CD14-positive monocyte (primary cell): ENCODE measurements around the gene MED26. TPM values are rescaled to one million over a fixed set of nuclear protein-coding genes. Genes with fewer than 3 reads are reported as not detected.

ENCODE experiments used
- DNase-seq, 3 donors: peaks; one replicate each; pipeline ENCODE4 v3.0.0-alpha.2; 2011 to 2022
- H2AFZ ChIP-seq: 2 replicates; pipeline ENCODE4 v1.6.0; 2012; ENCODE audit warnings: mild to moderate bottlenecking, low read depth, low read length, inconsistent platforms; ENCODE audit not compliant: insufficient read depth, poor library complexity, severe bottlenecking
- H3K27ac ChIP-seq, 2 donors: 1 replicate in 1 of 2; 2 replicates in 1 of 2; pipeline ENCODE4 v1.5.1; 2012 to 2013; ENCODE audit warnings: low read length in 2 of 2, control low read depth in 1 of 2, inconsistent platforms in 1 of 2, low read depth in 1 of 2, mild to moderate bottlenecking in 1 of 2
- H3K27me3 ChIP-seq, 2 donors: one replicate each; pipeline versions ENCODE4 v1.6.0 to v1.6.1; 2011 to 2013; ENCODE audit warnings: low read length in 2 of 2; ENCODE audit not compliant: control insufficient read depth in 2 of 2, insufficient read depth in 2 of 2
- H3K36me3 ChIP-seq, 2 donors: replicated peaks in 1 of 2; 1 replicate in 1 of 2; 2 replicates in 1 of 2; pipeline versions ENCODE4 v1.5.1 to v1.6.1; 2012 to 2013; ENCODE audit warnings: low read length in 2 of 2, control low read depth in 1 of 2, inconsistent platforms in 1 of 2, mild to moderate bottlenecking in 1 of 2; ENCODE audit not compliant: insufficient read depth in 2 of 2, control insufficient read depth in 1 of 2
- H3K4me1 ChIP-seq, 2 donors: 1 replicate in 1 of 2; 2 replicates in 1 of 2; pipeline versions ENCODE4 v1.5.1 to v1.6.1; 2012 to 2013; ENCODE audit warnings: low read length in 2 of 2, control low read depth in 1 of 2, inconsistent platforms in 1 of 2, mild to moderate bottlenecking in 1 of 2, moderate library complexity in 1 of 2; ENCODE audit not compliant: insufficient read depth in 2 of 2, control insufficient read depth in 1 of 2
- H3K4me2 ChIP-seq: replicated peaks from 2 replicates; pipeline ENCODE3; 2012; ENCODE audit warnings: low read length, moderate library complexity, mild to moderate bottlenecking; ENCODE audit not compliant: poor library complexity, severe bottlenecking; ENCODE audit errors: extremely low read depth
- H3K4me3 ChIP-seq, 3 experiments: fragments of 200-600 bp in 1 of 3; sonication (generic) in 1 of 3; replicated peaks in 1 of 3; 1 replicate in 2 of 3; 2 replicates in 1 of 3; pipeline ENCODE4 v1.5.1; 2011 to 2013; ENCODE audit warnings: low read length in 3 of 3, mild to moderate bottlenecking in 3 of 3, control low read depth in 2 of 3, low read depth in 2 of 3, inconsistent platforms in 1 of 3, moderate library complexity in 1 of 3
- H3K79me2 ChIP-seq: 2 replicates; pipeline ENCODE4 v1.6.0; 2012; ENCODE audit warnings: mild to moderate bottlenecking, control low read depth, inconsistent platforms, low read length, moderate library complexity; ENCODE audit not compliant: insufficient read depth
- H3K9ac ChIP-seq: 2 replicates; pipeline ENCODE4 v1.6.0; 2017; ENCODE audit warnings: low read length, mild to moderate bottlenecking; ENCODE audit not compliant: insufficient read depth, poor library complexity, severe bottlenecking
- H3K9me3 ChIP-seq, 2 donors: replicated peaks in 1 of 2; 1 replicate in 1 of 2; 2 replicates in 1 of 2; pipeline versions ENCODE4 v1.5.1 to v1.6.1; 2012 to 2013; ENCODE audit warnings: low read length in 2 of 2, control low read depth in 1 of 2; ENCODE audit not compliant: control insufficient read depth in 1 of 2, insufficient read depth in 1 of 2
- H4K20me1 ChIP-seq: 2 replicates; pipeline ENCODE4 v1.6.0; 2012; ENCODE audit warnings: mild to moderate bottlenecking, low read length, control low read depth, moderate library complexity; ENCODE audit not compliant: insufficient read depth
- H3K27ac Mint-ChIP-seq, 7 donors: one replicate each; pipeline ENCODE4 v1.8.0; 2020; ENCODE audit warnings: mild to moderate bottlenecking in 7 of 7, mixed read lengths in 7 of 7, moderate library complexity in 6 of 7, inconsistent platforms in 2 of 7
- H3K27me3 Mint-ChIP-seq, 3 donors: one replicate each; pipeline ENCODE4 v1.8.0; 2021 to 2022; ENCODE audit warnings: low read depth in 3 of 3, mild to moderate bottlenecking in 3 of 3, mixed read lengths in 3 of 3, moderate library complexity in 3 of 3, inconsistent platforms in 1 of 3
- H3K36me3 Mint-ChIP-seq, 2 donors: one replicate each; pipeline ENCODE4 v1.8.0; 2020; ENCODE audit warnings: mixed read lengths in 2 of 2, inconsistent platforms in 1 of 2, mild to moderate bottlenecking in 1 of 2
- H3K4me1 Mint-ChIP-seq: one replicate; pipeline ENCODE4 v1.8.0; 2020; ENCODE audit warnings: mild to moderate bottlenecking, mixed read lengths
- H3K4me3 Mint-ChIP-seq, 2 donors: one replicate each; pipeline ENCODE4 v1.8.0; 2020; ENCODE audit warnings: mild to moderate bottlenecking in 2 of 2, mixed read lengths in 2 of 2, moderate library complexity in 1 of 2
- H3K9me3 Mint-ChIP-seq, 7 donors: one replicate each; pipeline ENCODE4 v1.8.0; 2020 to 2022; ENCODE audit warnings: mixed read lengths in 7 of 7, mild to moderate bottlenecking in 6 of 7, moderate library complexity in 6 of 7, inconsistent platforms in 2 of 7
- WGBS: methylation state at CpG from one replicate; pipeline ENCODE4 v1.1.5; 2013; ENCODE audit warnings: missing lambda C conversion rate; ENCODE audit not compliant: insufficient coverage; 5-methylcytosine and 5-hydroxymethylcytosine counted together
- intact Hi-C, 2 donors: fragments of 100-400 bp; cut with micrococcal nuclease; formaldehyde crosslinking; loops; one replicate each; pipeline versions ENCODE4 v1.15.0 to v1.15.1; 2023
- polyA plus RNA-seq, 3 donors: library from polyadenylated mRNA; depleted of rRNA in 1 of 3; unstranded in 2 of 3; stranded (reverse) in 1 of 3; fragments of 300-500 nt in 2 of 3; fragments of >200 nt in 1 of 3; fragmentation: Illumina TruSeq in 2 of 3; gene quantifications; 1 replicate in 2 of 3; 2 replicates in 1 of 3; pipeline ENCODE4 v1.2.3, GENCODE V29; 2012 to 2021
- TF ChIP-seq, protein P1 (sequence below): fragments of 200-600 bp; IDR thresholded peaks from one replicate; pipeline ENCODE4 v1.8.0; 2022; ENCODE audit warnings: antibody characterized with exemption, mild to moderate bottlenecking

The MED26 gene
- polyA plus RNA-seq, 3 donors = 1.1 to 7.1 (median 2.1) TPM

DNA sequence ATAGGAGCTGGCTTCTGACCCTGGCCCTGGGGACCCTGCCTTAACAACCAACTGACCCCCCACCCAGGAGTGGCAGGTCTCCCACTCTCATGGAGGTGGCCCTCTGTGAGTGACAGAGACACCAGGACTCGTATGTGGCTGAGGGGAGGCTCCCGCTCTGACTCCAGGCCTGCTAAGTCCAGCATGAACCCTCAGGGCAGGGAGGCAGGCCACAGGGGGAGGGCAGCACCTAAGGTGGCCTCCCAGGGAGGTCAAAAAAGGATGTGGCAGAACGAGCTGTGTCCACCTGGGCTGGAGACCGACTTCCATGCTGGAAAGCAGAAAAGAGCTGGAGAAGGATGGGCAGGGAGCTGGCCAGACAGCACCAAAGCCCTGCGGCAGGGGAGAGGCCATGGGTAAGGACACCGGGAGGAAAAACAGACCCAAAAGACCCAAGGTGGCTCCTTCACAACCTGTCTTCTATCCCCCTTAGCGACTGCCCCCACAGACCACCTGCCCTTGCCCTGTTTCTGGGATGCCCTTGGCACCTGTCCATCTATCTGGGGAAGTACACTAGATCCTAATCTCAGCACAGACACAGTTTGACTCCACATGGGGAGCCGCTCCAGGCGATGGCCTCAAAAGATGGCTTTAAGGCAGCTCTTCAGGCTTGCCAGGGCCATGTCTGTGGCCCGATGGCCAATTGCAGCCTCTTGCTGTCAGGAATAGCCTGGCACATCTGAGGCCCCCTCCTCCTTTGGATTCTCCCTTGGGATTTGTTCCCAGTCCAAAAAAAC, 45.3 kb downstream of the MED26 start:
- peak overlapping the region; percentile 12 to 100 for H3K27ac ChIP-seq
- intact Hi-C loops = loop anchor here in 1 of 2 donors (10.0 kb wide), 1 partner anchor 138 kb away; no protein-coding TSS in a partner anchor
- WGBS = 88% methylated on average over 8 of the region's 10 CpGs

DNA sequence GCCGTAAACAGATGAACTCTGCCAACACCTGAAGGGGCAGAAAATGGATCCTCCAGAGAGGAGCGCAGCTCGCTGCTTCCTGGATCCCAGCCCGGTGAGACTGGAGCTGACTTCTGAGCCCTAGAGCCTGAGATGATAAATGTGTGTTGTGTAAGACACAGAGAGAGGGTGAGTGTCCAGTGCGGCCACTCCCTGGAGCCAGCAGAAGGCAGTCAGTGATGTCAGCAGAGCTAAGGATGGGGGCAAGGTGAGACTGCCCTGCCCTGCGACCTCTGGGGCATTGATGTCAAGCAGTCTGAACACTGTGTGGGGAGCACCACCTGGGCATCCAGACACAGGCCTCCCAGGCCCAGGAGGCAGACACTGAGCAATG, 46.0 kb downstream of the MED26 start:
- Histone ChIP-seq H3K27me3 (no peaks in the 10 kb centered on the region), H3K9ac (no peak overlapping the region), H3K4me3 (no peak overlapping the region), H3K4me1 (peaks cover 39 to 46% of the 10 kb centered on the region in 2 donors), H3K36me3 (peaks cover 13 to 48% of the 10 kb centered on the region in 2 donors), H4K20me1 (peaks cover 72% of the 10 kb centered on the region), H3K9me3 (no peaks in the 10 kb centered on the region), H3K79me2 (peaks cover 99% of the 10 kb centered on the region), H3K4me2 (no peak overlapping the region), H2AFZ (no peak overlapping the region), H3K27ac (peak overlapping the region in 1 of 2 donors; percentile 59)
- H3K27me3 Mint-ChIP-seq = peaks cover 0 to 2% (median 0%) of the 10 kb centered on the region in 3 donors
- TF ChIP-seq, protein P1, sequence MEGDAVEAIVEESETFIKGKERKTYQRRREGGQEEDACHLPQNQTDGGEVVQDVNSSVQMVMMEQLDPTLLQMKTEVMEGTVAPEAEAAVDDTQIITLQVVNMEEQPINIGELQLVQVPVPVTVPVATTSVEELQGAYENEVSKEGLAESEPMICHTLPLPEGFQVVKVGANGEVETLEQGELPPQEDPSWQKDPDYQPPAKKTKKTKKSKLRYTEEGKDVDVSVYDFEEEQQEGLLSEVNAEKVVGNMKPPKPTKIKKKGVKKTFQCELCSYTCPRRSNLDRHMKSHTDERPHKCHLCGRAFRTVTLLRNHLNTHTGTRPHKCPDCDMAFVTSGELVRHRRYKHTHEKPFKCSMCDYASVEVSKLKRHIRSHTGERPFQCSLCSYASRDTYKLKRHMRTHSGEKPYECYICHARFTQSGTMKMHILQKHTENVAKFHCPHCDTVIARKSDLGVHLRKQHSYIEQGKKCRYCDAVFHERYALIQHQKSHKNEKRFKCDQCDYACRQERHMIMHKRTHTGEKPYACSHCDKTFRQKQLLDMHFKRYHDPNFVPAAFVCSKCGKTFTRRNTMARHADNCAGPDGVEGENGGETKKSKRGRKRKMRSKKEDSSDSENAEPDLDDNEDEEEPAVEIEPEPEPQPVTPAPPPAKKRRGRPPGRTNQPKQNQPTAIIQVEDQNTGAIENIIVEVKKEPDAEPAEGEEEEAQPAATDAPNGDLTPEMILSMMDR = no peak
- H3K4me1 Mint-ChIP-seq = peaks cover 47% of the 10 kb centered on the region
- intact Hi-C loops = loop anchor here in 1 of 2 donors (10.0 kb wide), 1 partner anchor 137 kb away; no protein-coding TSS in a partner anchor
- DNase-seq = no peak
- H3K9me3 Mint-ChIP-seq = no peaks in the 10 kb centered on the region
- WGBS = 100% methylated on average over 6 of the region's 6 CpGs
- peak overlapping the region in 5 of 7 donors; percentile 15 to 91 (median 76) for H3K27ac Mint-ChIP-seq
- no peak overlapping the region for H3K4me3 Mint-ChIP-seq
- peaks cover 18 to 40% of the 10 kb centered on the region in 2 donors for H3K36me3 Mint-ChIP-seq

More for the DNA sequence above, 45.3 kb downstream of the MED26 start:
- Histone ChIP-seq H4K20me1 (peaks cover 68% of the 10 kb centered on the region), H3K36me3 (peaks cover 9 to 41% of the 10 kb centered on the region in 2 donors), H2AFZ (no peak overlapping the region), H3K4me3 (no peak overlapping the region), H3K4me2 (no peak overlapping the region), H3K27me3 (no peaks in the 10 kb centered on the region), H3K9me3 (no peaks in the 10 kb centered on the region), H3K79me2 (peaks cover 95% of the 10 kb centered on the region), H3K9ac (no peak overlapping the region), H3K4me1 (peaks cover 46 to 53% of the 10 kb centered on the region in 2 donors)
- TF ChIP-seq, protein P1 = no peak
- Mint-ChIP-seq H3K27ac (peak overlapping the region; percentile 60 to 98 (median 86)), H3K36me3 (peaks cover 15 to 37% of the 10 kb centered on the region in 2 donors), H3K4me3 (no peak overlapping the region), H3K4me1 (peaks cover 54% of the 10 kb centered on the region), H3K9me3 (no peaks in the 10 kb centered on the region), H3K27me3 (peaks cover 0 to 2% (median 0%) of the 10 kb centered on the region in 3 donors)
- DNase-seq = no peak
